ENCODE results near the gene PDE6G.
A peak's percentile ranks its signal among the peaks of the same experiment; 100 is the strongest.

PDE6G gene

GRCh38 chr17:81612172-81612970, 44.0 kb downstream of the PDE6G start:
- no peak overlapping the region for H4K91ac ChIP-seq (ENCODE audit: low read length)
- no peak overlapping the region for H2AK5ac ChIP-seq (ENCODE audit: low read length, severe bottlenecking)
- no peak overlapping the region for H3K14ac ChIP-seq (ENCODE audit: low read length in 2 of 2)
- H3K18ac ChIP-seq (ENCODE audit: low read depth in 1 of 2, low read length in 2 of 2) = no peak overlapping the region
- no peak overlapping the region for H2BK5ac ChIP-seq (ENCODE audit: low read depth, low read length, poor library complexity, severe bottlenecking)
- no peak overlapping the region for H3K4me2 ChIP-seq (ENCODE audit: low read length, poor library complexity, severe bottlenecking)
- H3K23ac ChIP-seq (ENCODE audit: low read length in 2 of 2) = no peak overlapping the region
- no peak overlapping the region for H3K27ac ChIP-seq (ENCODE audit: low read length, poor library complexity, severe bottlenecking)
- DNase-seq = no peak
- no peak overlapping the region for H2BK120ac ChIP-seq (ENCODE audit: low read depth, low read length)
- no peak overlapping the region for H3K9ac ChIP-seq (ENCODE audit: low read length)
- H3K9me3 ChIP-seq (ENCODE audit: control insufficient read depth, low read length) = no peaks in the 10 kb centered on the region
- H3K4me1 ChIP-seq (ENCODE audit: control insufficient read depth, insufficient read depth, low read depth, low read length) = peaks cover 7% of the 10 kb centered on the region
- H2BK12ac ChIP-seq (ENCODE audit: low read length in 2 of 2) = no peak overlapping the region
- H2AFZ ChIP-seq (ENCODE audit: low read depth, low read length) = no peak overlapping the region
- H3K4ac ChIP-seq (ENCODE audit: low read depth in 1 of 2, low read length in 2 of 2) = no peak overlapping the region
- 84% methylated on average over 16 of the region's 16 CpGs for WGBS
- peaks cover 23% of the 10 kb centered on the region for H3K79me1 ChIP-seq (replicated peaks; ENCODE audit: low read length, poor library complexity, severe bottlenecking)
- H3K4me3 ChIP-seq (ENCODE audit: insufficient read depth in 1 of 2, low read depth in 1 of 2, low read length in 2 of 2) = no peak overlapping the region
- H2BK15ac ChIP-seq (ENCODE audit: low read depth, poor library complexity, severe bottlenecking) = no peak overlapping the region
- H4K8ac ChIP-seq (ENCODE audit: low read length) = no peak overlapping the region
- no peaks in the 10 kb centered on the region for H3K27me3 ChIP-seq (ENCODE audit: control insufficient read depth in 1 of 2, insufficient read depth in 1 of 2, low read length in 2 of 2)
- H3K36me3 ChIP-seq (ENCODE audit: control insufficient read depth in 1 of 2, insufficient read depth in 2 of 2, low read depth in 1 of 2, low read length in 2 of 2) = peaks cover 74 to 77% of the 10 kb centered on the region in 2 experiments

- Histone ChIP-seq H3K4ac (ENCODE audit: low read depth in 1 of 2, low read length in 2 of 2) (no peak overlapping the region), H3K18ac (ENCODE audit: low read depth in 1 of 2, low read length in 2 of 2) (no peak overlapping the region), H2AK5ac (ENCODE audit: low read length, severe bottlenecking) (no peak overlapping the region), H3K36me3 (ENCODE audit: control insufficient read depth in 1 of 2, insufficient read depth in 2 of 2, low read depth in 1 of 2, low read length in 2 of 2) (peaks cover 67 to 80% of the 10 kb centered on the region in 2 experiments), H3K27ac (ENCODE audit: low read length, poor library complexity, severe bottlenecking) (no peak overlapping the region), H3K79me1 (replicated peaks; ENCODE audit: low read length, poor library complexity, severe bottlenecking) (peaks cover 24% of the 10 kb centered on the region), H3K4me1 (ENCODE audit: control insufficient read depth, insufficient read depth, low read depth, low read length) (peaks cover 7% of the 10 kb centered on the region), H2BK120ac (ENCODE audit: low read depth, low read length) (no peak overlapping the region), H3K9me3 (ENCODE audit: control insufficient read depth, low read length) (no peaks in the 10 kb centered on the region), H4K8ac (ENCODE audit: low read length) (no peak overlapping the region), H3K23ac (ENCODE audit: low read length in 2 of 2) (no peak overlapping the region), H2AFZ (ENCODE audit: low read depth, low read length) (no peak overlapping the region), H3K4me3 (ENCODE audit: insufficient read depth in 1 of 2, low read depth in 1 of 2, low read length in 2 of 2) (no peak overlapping the region), H3K9ac (ENCODE audit: low read length) (no peak overlapping the region), H2BK15ac (ENCODE audit: low read depth, poor library complexity, severe bottlenecking) (no peak overlapping the region), H3K4me2 (ENCODE audit: low read length, poor library complexity, severe bottlenecking) (no peak overlapping the region), H3K14ac (ENCODE audit: low read length in 2 of 2) (no peak overlapping the region), H2BK12ac (ENCODE audit: low read length in 2 of 2) (no peak overlapping the region), H4K91ac (ENCODE audit: low read length) (no peak overlapping the region), H2BK5ac (ENCODE audit: low read depth, low read length, poor library complexity, severe bottlenecking) (no peak overlapping the region), H3K27me3 (ENCODE audit: control insufficient read depth in 1 of 2, insufficient read depth in 1 of 2, low read length in 2 of 2) (no peaks in the 10 kb centered on the region)
- 97% methylated on average over 17 of the region's 19 CpGs for WGBS
- DNase-seq = no peak
These were observed 46.6 kb downstream of the PDE6G start for GRCh38 chr17:81609541-81610311.

GRCh38 chr17:81608605-81609004, 47.7 kb downstream of the PDE6G start:
- H3K14ac ChIP-seq (ENCODE audit: low read length in 2 of 2) = no peak overlapping the region
- no peak overlapping the region for H2AK5ac ChIP-seq (ENCODE audit: low read length, severe bottlenecking)
- H3K4ac ChIP-seq (ENCODE audit: low read depth in 1 of 2, low read length in 2 of 2) = no peak overlapping the region
- peaks cover 23% of the 10 kb centered on the region for H3K79me1 ChIP-seq (replicated peaks; ENCODE audit: low read length, poor library complexity, severe bottlenecking)
- peaks cover 12% of the 10 kb centered on the region for H3K4me1 ChIP-seq (ENCODE audit: control insufficient read depth, insufficient read depth, low read depth, low read length)
- H2BK5ac ChIP-seq (ENCODE audit: low read depth, low read length, poor library complexity, severe bottlenecking) = no peak overlapping the region
- H3K4me2 ChIP-seq (ENCODE audit: low read length, poor library complexity, severe bottlenecking) = no peak overlapping the region
- no peak overlapping the region for H3K23ac ChIP-seq (ENCODE audit: low read length in 2 of 2)
- H3K27me3 ChIP-seq (ENCODE audit: control insufficient read depth in 1 of 2, insufficient read depth in 1 of 2, low read length in 2 of 2) = no peaks in the 10 kb centered on the region
- no peak overlapping the region for H2BK12ac ChIP-seq (ENCODE audit: low read length in 2 of 2)
- no peak overlapping the region for H3K9ac ChIP-seq (ENCODE audit: low read length)
- H2BK15ac ChIP-seq (ENCODE audit: low read depth, poor library complexity, severe bottlenecking) = no peak overlapping the region
- no peak overlapping the region for H4K8ac ChIP-seq (ENCODE audit: low read length)
- no peak overlapping the region for H2BK120ac ChIP-seq (ENCODE audit: low read depth, low read length)
- no peak for DNase-seq
- no peaks in the 10 kb centered on the region for H3K9me3 ChIP-seq (ENCODE audit: control insufficient read depth, low read length)
- 97% methylated on average over 13 of the region's 13 CpGs for WGBS
- no peak overlapping the region for H3K18ac ChIP-seq (ENCODE audit: low read depth in 1 of 2, low read length in 2 of 2)
- H3K4me3 ChIP-seq (ENCODE audit: insufficient read depth in 1 of 2, low read depth in 1 of 2, low read length in 2 of 2) = no peak overlapping the region
- H4K91ac ChIP-seq (ENCODE audit: low read length) = no peak overlapping the region
- H2AFZ ChIP-seq (ENCODE audit: low read depth, low read length) = no peak overlapping the region
- H3K36me3 ChIP-seq (ENCODE audit: control insufficient read depth in 1 of 2, insufficient read depth in 2 of 2, low read depth in 1 of 2, low read length in 2 of 2) = peaks cover 66 to 86% of the 10 kb centered on the region in 2 experiments
- H3K27ac ChIP-seq (ENCODE audit: low read length, poor library complexity, severe bottlenecking) = no peak overlapping the region

GRCh38 chr17:81608082-81608481, 48.3 kb downstream of the PDE6G start:
- no peak overlapping the region for H4K8ac ChIP-seq (ENCODE audit: low read length)
- H2BK5ac ChIP-seq (ENCODE audit: low read depth, low read length, poor library complexity, severe bottlenecking) = no peak overlapping the region
- H3K36me3 ChIP-seq (ENCODE audit: control insufficient read depth in 1 of 2, insufficient read depth in 2 of 2, low read depth in 1 of 2, low read length in 2 of 2) = peaks cover 65 to 86% of the 10 kb centered on the region in 2 experiments
- peak overlapping the region in 1 of 2 experiments; percentile 14 for H3K23ac ChIP-seq (ENCODE audit: low read length in 2 of 2)
- H2AFZ ChIP-seq (ENCODE audit: low read depth, low read length) = no peak overlapping the region
- H2BK12ac ChIP-seq (ENCODE audit: low read length in 2 of 2) = no peak overlapping the region
- H3K9me3 ChIP-seq (ENCODE audit: control insufficient read depth, low read length) = no peaks in the 10 kb centered on the region
- no peaks in the 10 kb centered on the region for H3K27me3 ChIP-seq (ENCODE audit: control insufficient read depth in 1 of 2, insufficient read depth in 1 of 2, low read length in 2 of 2)
- H2BK15ac ChIP-seq (ENCODE audit: low read depth, poor library complexity, severe bottlenecking) = no peak overlapping the region
- H3K4me1 ChIP-seq (ENCODE audit: control insufficient read depth, insufficient read depth, low read depth, low read length) = peaks cover 12% of the 10 kb centered on the region
- peaks cover 22% of the 10 kb centered on the region for H3K79me1 ChIP-seq (replicated peaks; ENCODE audit: low read length, poor library complexity, severe bottlenecking)
- no peak overlapping the region for H3K4me2 ChIP-seq (ENCODE audit: low read length, poor library complexity, severe bottlenecking)
- peak overlapping the region; percentile 17 for H3K9ac ChIP-seq (ENCODE audit: low read length)
- no peak overlapping the region for H2BK120ac ChIP-seq (ENCODE audit: low read depth, low read length)
- no peak overlapping the region for H3K4ac ChIP-seq (ENCODE audit: low read depth in 1 of 2, low read length in 2 of 2)
- H3K4me3 ChIP-seq (ENCODE audit: insufficient read depth in 1 of 2, low read depth in 1 of 2, low read length in 2 of 2) = no peak overlapping the region
- no peak for DNase-seq
- H4K91ac ChIP-seq (ENCODE audit: low read length) = no peak overlapping the region
- peak overlapping the region; percentile 24 for H3K27ac ChIP-seq (ENCODE audit: low read length, poor library complexity, severe bottlenecking)
- no peak overlapping the region for H2AK5ac ChIP-seq (ENCODE audit: low read length, severe bottlenecking)
- no peak overlapping the region for H3K18ac ChIP-seq (ENCODE audit: low read depth in 1 of 2, low read length in 2 of 2)
- WGBS = 98% methylated on average over 4 of the region's 4 CpGs
- no peak overlapping the region for H3K14ac ChIP-seq (ENCODE audit: low read length in 2 of 2)
